Lower lobe of right lung (tissue), 2 donors: ENCODE measurements around the gene SEC16B. TPM values are rescaled to one million over a fixed set of nuclear protein-coding genes. Genes with fewer than 3 reads are reported as not detected.

Source experiments
- ATAC-seq, 2 donors: fragments of 200-7000 bp; cut with Tn5 transposase; one replicate each; pipeline ENCODE4 v1.9.1; 2020 to 2022; ENCODE audit warnings: mild to moderate bottlenecking in 2 of 2, moderate library complexity in 2 of 2
- DNase-seq: peaks from one replicate; pipeline ENCODE4 v3.0.0-alpha.2; 2020
- H3K27ac ChIP-seq: fragments of 200-600 bp; one replicate; pipeline ENCODE4 v1.8.0; 2022
- H3K27me3 ChIP-seq: fragments of 200-600 bp; one replicate; pipeline ENCODE4 v1.8.0; 2022; ENCODE audit warnings: low read depth
- H3K36me3 ChIP-seq: fragments of 200-600 bp; one replicate; pipeline ENCODE4 v1.8.0; 2022; ENCODE audit warnings: mild to moderate bottlenecking
- H3K4me1 ChIP-seq: fragments of 200-600 bp; one replicate; pipeline ENCODE4 v1.8.0; 2022
- H3K4me3 ChIP-seq: fragments of 200-600 bp; one replicate; pipeline ENCODE4 v1.8.0; 2022; ENCODE audit warnings: mild to moderate bottlenecking
- H3K9me3 ChIP-seq: fragments of 200-600 bp; one replicate; pipeline ENCODE4 v1.8.0; 2022
- CTCF ChIP-seq: fragments of 200-600 bp; IDR thresholded peaks from one replicate; pipeline ENCODE4 v1.8.0; 2022; ENCODE audit warnings: antibody characterized with exemption, mild to moderate bottlenecking
- intact Hi-C: fragments of 100-400 bp; cut with DNase I; formaldehyde crosslinking; loops from one replicate; pipeline ENCODE4 v1.11.0; 2022
- long read RNA-seq: library from polyadenylated mRNA; unstranded; transcript quantifications from one replicate; pipeline ENCODE4 v2.0.0, GENCODE V29; 2021
- total RNA-seq: library from RNA; stranded (reverse); fragmentation: NEBNext Ultra II Directional; extraction: Animal tissue kit (Norgen Biotek cat#: 25700); gene quantifications from one replicate; pipeline ENCODE4 v1.2.1, GENCODE V29; 2021
- donor health status: DM: no; HTN: yes; CAD: no; lungs with severe emphysema.

The SEC16B gene
- total RNA-seq: 1.9 TPM
- long read RNA-seq, partial matches to known transcripts: 0 of 1 reads
- long read RNA-seq, other reads (novel, unspliced or antisense): 1 of 1 reads

GRCh38 chr1:177969825-177970371, at the start of gene SEC16B:
Gene SEC16B, minus strand, starts transcription at chr1:177970058. Its CDS starts 2,077 bp downstream, at chr1:177967981.
- ATAC-seq: no peak
- H3K27ac ChIP-seq: no peak within 1 kb of the TSS
- no peak for TF ChIP-seq CTCF
- intact Hi-C loops: no loop called here
- no peak for DNase-seq
- no peaks in the 10 kb centered on the region for H3K27me3 ChIP-seq
- H3K4me1 ChIP-seq: no peaks in the 10 kb centered on the region
- H3K9me3 ChIP-seq: no peaks in the 10 kb centered on the region
- H3K36me3 ChIP-seq: peaks cover 19% of the 10 kb centered on the region
- no peak within 1 kb of the TSS for H3K4me3 ChIP-seq

GRCh38 chr1:178019622-178020021, 49.8 kb upstream of the SEC16B start:
- ATAC-seq (no peak), DNase-seq (no peak)
- intact Hi-C loops: no loop called here
- Histone ChIP-seq H3K4me3 (no peak overlapping the region), H3K9me3 (no peaks in the 10 kb centered on the region), H3K36me3 (peaks cover 40% of the 10 kb centered on the region), H3K27me3 (no peaks in the 10 kb centered on the region), H3K4me1 (peaks cover 5% of the 10 kb centered on the region), H3K27ac (no peak overlapping the region)
- no peak for TF ChIP-seq CTCF

- DNase-seq (no peak), ATAC-seq (no peak)
- intact Hi-C loops: no loop called here
- Histone ChIP-seq H3K27ac (no peak overlapping the region), H3K4me1 (peaks cover 5% of the 10 kb centered on the region), H3K4me3 (no peak overlapping the region), H3K9me3 (no peaks in the 10 kb centered on the region), H3K27me3 (no peaks in the 10 kb centered on the region), H3K36me3 (peaks cover 37% of the 10 kb centered on the region)
- TF ChIP-seq CTCF: no peak
These were observed 49.4 kb upstream of the SEC16B start for GRCh38 chr1:178019208-178019607.

- Histone ChIP-seq H3K27me3 (no peaks in the 10 kb centered on the region), H3K36me3 (peaks cover 32% of the 10 kb centered on the region), H3K4me1 (no peaks in the 10 kb centered on the region), H3K9me3 (no peaks in the 10 kb centered on the region), H3K27ac (no peak overlapping the region), H3K4me3 (no peak overlapping the region)
- ATAC-seq (no peak), DNase-seq (no peak)
- intact Hi-C loops: no loop called here
- TF ChIP-seq CTCF: no peak
These were observed 47.7 kb upstream of the SEC16B start for GRCh38 chr1:178017517-178017916.

GRCh38 chr1:178011864-178012503, 42.1 kb upstream of the SEC16B start:
- TF ChIP-seq CTCF: no peak
- intact Hi-C loops: no loop called here
- DNase-seq (no peak), ATAC-seq (no peak)
- no peak overlapping the region for H3K4me3 ChIP-seq
- no peaks in the 10 kb centered on the region for H3K4me1 ChIP-seq
- H3K36me3 ChIP-seq: peaks cover 7% of the 10 kb centered on the region
- no peaks in the 10 kb centered on the region for H3K27me3 ChIP-seq
- H3K27ac ChIP-seq: no peak overlapping the region
- no peaks in the 10 kb centered on the region for H3K9me3 ChIP-seq
